Measurements from ENCODE around the gene MALAT1. TPM values are rescaled to one million over a fixed set of nuclear protein-coding genes. Genes with fewer than 3 reads are reported as not detected.

Gene MALAT1
- total RNA-seq = 8,473 and 10,964 TPM in 2 replicates

GRCh38 chr11:65498977-65499712, at the start of gene MALAT1:
Gene MALAT1 (plus strand): TSS chr11:65499045.

GRCh38 chr11:65524741-65525545, 26.1 kb downstream of the MALAT1 start, which contains the start of gene SCYL1:
Gene SCYL1 (plus strand): TSS chr11:65525083. CDS start chr11:65525154, 71 bp downstream.

Small RNA genes within 50 kb of the gene (small RNA-seq; reads per million reads assigned to genes)
- not detected for gene RF01684

Other genes starting within 250 kb of the MALAT1 start
- 15.3 and 23.9 TPM in 2 replicates for gene POLA2, start 237.1 kb upstream of the MALAT1 start, total RNA-seq
- gene CDC42EP2, start 184.2 kb upstream of the MALAT1 start, total RNA-seq = 19.5 and 28.3 TPM in 2 replicates
- 45.1 and 49.1 TPM in 2 replicates for gene DPF2, start 165.2 kb upstream of the MALAT1 start, total RNA-seq
- gene TIGD3, start 144.3 kb upstream of the MALAT1 start, total RNA-seq = 0.13 and 0.14 TPM in 2 replicates
- 1.6 and 2.1 TPM in 2 replicates for gene SLC25A45, start 116.4 kb upstream of the MALAT1 start, total RNA-seq
- gene FRMD8, start 112.4 kb upstream of the MALAT1 start, total RNA-seq = 75.7 and 81.5 TPM in 2 replicates
- gene NEAT1, start 76.2 kb upstream of the MALAT1 start, total RNA-seq = 374 and 513 TPM in 2 replicates
- gene SCYL1, start 26.0 kb downstream of the MALAT1 start, total RNA-seq = 62.0 and 67.9 TPM in 2 replicates
- 20.5 and 26.1 TPM in 2 replicates for gene LTBP3, start 59.3 kb downstream of the MALAT1 start, total RNA-seq
- 45.3 and 55.4 TPM in 2 replicates for gene ZNRD2, start 71.4 kb downstream of the MALAT1 start, total RNA-seq
- gene FAM89B, start 73.5 kb downstream of the MALAT1 start, total RNA-seq = 12.6 and 15.7 TPM in 2 replicates
- 21.0 and 27.2 TPM in 2 replicates for gene EHBP1L1, start 77.0 kb downstream of the MALAT1 start, total RNA-seq
- 0.14 and 0.40 TPM in 2 replicates for gene KCNK7, start 96.8 kb downstream of the MALAT1 start, total RNA-seq
- gene MAP3K11, start 115.2 kb downstream of the MALAT1 start, total RNA-seq = 92.1 and 93.2 TPM in 2 replicates
- gene PCNX3, start 116.7 kb downstream of the MALAT1 start, total RNA-seq = 30.6 and 37.7 TPM in 2 replicates
- gene SIPA1, start 139.1 kb downstream of the MALAT1 start, total RNA-seq = 36.4 and 56.9 TPM in 2 replicates
- 48.1 and 53.8 TPM in 2 replicates for gene RELA, start 163.9 kb downstream of the MALAT1 start, total RNA-seq
- gene KAT5, start 213.2 kb downstream of the MALAT1 start, total RNA-seq = 28.1 and 31.3 TPM in 2 replicates
- 46.4 and 60.7 TPM in 2 replicates for gene RNASEH2C, start 221.8 kb downstream of the MALAT1 start, total RNA-seq